H1 (cell line): ENCODE results near the gene CASZ1. TPM values are rescaled to one million over a fixed set of nuclear protein-coding genes. Genes with fewer than 3 reads are reported as not detected.

Experiments
- CTCF ChIA-PET: fragments of 300-600 bp; sonication (Branson Sonifier 250); formaldehyde crosslinking; loops from one replicate; lab custom pipeline; 2021; ENCODE audit not compliant: partially characterized antibody; lab: Charles Lee
- POLR2A ChIA-PET: fragments of 300-600 bp; sonication (Branson Sonifier 250); formaldehyde crosslinking; loops from one replicate; lab custom pipeline; 2021; ENCODE audit warnings: inconsistent platforms; ENCODE audit not compliant: partially characterized antibody; lab: Charles Lee
- DNase-seq, 2 experiments: peaks; one replicate each; pipeline versions ENCODE4 v3.0.0 to v3.0.0-alpha.2; 2010 to 2022; ENCODE audit warnings: low spot score in 2 of 2, low read depth in 1 of 2, mixed read lengths in 1 of 2
- FAIRE-seq: peaks from 2 replicates; lab custom pipeline; 2011; peaks lifted over from hg19 to GRCh38; lab: Jason Lieb, UNC
- H2AFZ ChIP-seq: 2 replicates; pipeline ENCODE4 v1.8.1; 2012; ENCODE audit warnings: low read length, inconsistent platforms
- H2AK5ac ChIP-seq: 2 replicates; pipeline ENCODE4 v1.6.1; 2013; ENCODE audit warnings: low read depth, low read length
- H2BK120ac ChIP-seq: replicated peaks from 2 replicates; pipeline ENCODE3; 2013; ENCODE audit warnings: low read depth, low read length, inconsistent platforms
- H2BK12ac ChIP-seq: 2 replicates; pipeline ENCODE4 v1.6.1; 2013; ENCODE audit warnings: low read depth, low read length
- H2BK15ac ChIP-seq: 2 replicates; pipeline ENCODE4 v1.6.1; 2013; ENCODE audit warnings: low read length
- H2BK20ac ChIP-seq: 2 replicates; pipeline ENCODE4 v1.6.1; 2013; ENCODE audit warnings: low read length
- H2BK5ac ChIP-seq: 2 replicates; pipeline ENCODE4 v1.6.1; 2013; ENCODE audit warnings: low read depth, low read length
- H3K14ac ChIP-seq: 2 replicates; pipeline ENCODE4 v1.6.1; 2013; ENCODE audit warnings: inconsistent platforms; ENCODE audit not compliant: insufficient read length
- H3K18ac ChIP-seq: 2 replicates; pipeline ENCODE4 v1.6.1; 2013; ENCODE audit warnings: low read length; ENCODE audit errors: extremely low read depth
- H3K23ac ChIP-seq: 2 replicates; pipeline ENCODE4 v1.6.1; 2013; ENCODE audit warnings: inconsistent platforms; ENCODE audit not compliant: insufficient read length
- H3K23me2 ChIP-seq: 2 replicates; pipeline ENCODE4 v1.6.1; 2013; ENCODE audit warnings: low read depth, low read length
- H3K27ac ChIP-seq: 2 replicates; pipeline ENCODE4 v1.6.1; 2011; ENCODE audit warnings: low read depth, low read length, inconsistent platforms
- H3K27me3 ChIP-seq, 4 experiments: replicated peaks in 1 of 4; 1 replicate in 1 of 4; 2 replicates in 3 of 4; pipeline versions ENCODE4 v1.6.1 to v1.8.1; 2011 to 2013; ENCODE audit warnings: low read length in 3 of 4, mild to moderate bottlenecking in 3 of 4, inconsistent platforms in 2 of 4, mixed read lengths in 2 of 4, moderate library complexity in 1 of 4; ENCODE audit not compliant: control insufficient read depth in 3 of 4, insufficient read depth in 3 of 4; ENCODE audit errors: extremely low read depth in 1 of 4
- H3K36me3 ChIP-seq, 4 experiments: 2 replicates each; pipeline versions ENCODE4 v1.6.1 to v1.8.1; 2011 to 2013; ENCODE audit warnings: mild to moderate bottlenecking in 4 of 4, low read length in 3 of 4, moderate library complexity in 2 of 4, control low read depth in 1 of 4, inconsistent platforms in 1 of 4; ENCODE audit not compliant: insufficient read depth in 4 of 4, control insufficient read depth in 2 of 4
- H3K4ac ChIP-seq: replicated peaks from 2 replicates; pipeline ENCODE3; 2013; ENCODE audit warnings: low read length, low read depth, mixed read lengths, inconsistent platforms; ENCODE audit not compliant: insufficient read length
- H3K4me1 ChIP-seq, 4 experiments: replicated peaks in 1 of 4; 1 replicate in 1 of 4; 2 replicates in 3 of 4; pipeline versions ENCODE4 v1.6.1 to v1.8.1; 2011 to 2013; ENCODE audit warnings: low read length in 3 of 4, inconsistent platforms in 2 of 4, mixed read lengths in 1 of 4; ENCODE audit not compliant: insufficient read depth in 4 of 4, control insufficient read depth in 3 of 4
- H3K4me2 ChIP-seq, 2 experiments: 2 replicates each; pipeline versions ENCODE4 v1.6.1 to v1.8.1; 2011 to 2013; ENCODE audit warnings: low read depth in 2 of 2, low read length in 2 of 2, control low read depth in 1 of 2, inconsistent platforms in 1 of 2, mild to moderate bottlenecking in 1 of 2; ENCODE audit not compliant: insufficient read depth in 1 of 2
- H3K4me3 ChIP-seq, 4 experiments: fragments of 200-600, 300-600 bp in 1 of 4; sonication (generic), shearing (Covaris generic), sonication (Bioruptor Twin) in 1 of 4; 2 replicates each; pipeline versions ENCODE4 v1.5.1 to v1.8.1; 2011 to 2016; ENCODE audit warnings: low read length in 4 of 4, low read depth in 3 of 4, control low read depth in 2 of 4, inconsistent platforms in 2 of 4, mild to moderate bottlenecking in 2 of 4, mixed read lengths in 1 of 4, moderate library complexity in 1 of 4; ENCODE audit not compliant: insufficient read depth in 2 of 4; ENCODE audit errors: extremely low read depth in 1 of 4
- H3K56ac ChIP-seq: replicated peaks from 2 replicates; pipeline ENCODE3; 2013; ENCODE audit warnings: low read depth, mild to moderate bottlenecking, mixed read lengths, low read length, inconsistent platforms; ENCODE audit not compliant: insufficient read length
- H3K79me1 ChIP-seq: 2 replicates; pipeline ENCODE4 v1.6.1; 2013; ENCODE audit warnings: low read depth, low read length, control low read depth
- H3K79me2 ChIP-seq, 2 experiments: 2 replicates each; pipeline versions ENCODE4 v1.6.1 to v1.8.1; 2012 to 2013; ENCODE audit warnings: low read length in 2 of 2, mild to moderate bottlenecking in 2 of 2, inconsistent platforms in 1 of 2; ENCODE audit not compliant: insufficient read depth in 2 of 2, control insufficient read depth in 1 of 2
- H3K9ac ChIP-seq, 4 experiments: replicated peaks in 1 of 4; 1 replicate in 1 of 4; 2 replicates in 3 of 4; pipeline versions ENCODE4 v1.6.1 to v1.8.1; 2011 to 2013; ENCODE audit warnings: low read depth in 3 of 4, low read length in 3 of 4, control low read depth in 2 of 4, mild to moderate bottlenecking in 2 of 4, moderate library complexity in 2 of 4, inconsistent platforms in 1 of 4; ENCODE audit errors: extremely low read depth in 1 of 4
- H3K9me3 ChIP-seq, 2 experiments: 2 replicates each; pipeline versions ENCODE4 v1.6.1 to v1.8.1; 2012 to 2013; ENCODE audit warnings: mild to moderate bottlenecking in 2 of 2, moderate library complexity in 2 of 2, control low read depth in 1 of 2, inconsistent platforms in 1 of 2, low read depth in 1 of 2, low read length in 1 of 2, mixed read lengths in 1 of 2; ENCODE audit not compliant: insufficient read depth in 2 of 2
- H4K20me1 ChIP-seq, 2 experiments: replicated peaks in 1 of 2; 2 replicates each; pipeline versions ENCODE3 to v1.8.1; 2011 to 2013; ENCODE audit warnings: inconsistent platforms in 2 of 2, low read length in 2 of 2, mild to moderate bottlenecking in 1 of 2; ENCODE audit not compliant: insufficient read depth in 2 of 2, control insufficient read depth in 1 of 2
- H4K5ac ChIP-seq: 2 replicates; pipeline ENCODE4 v1.6.1; 2013; ENCODE audit warnings: low read length, low read depth, mixed read lengths, inconsistent platforms; ENCODE audit not compliant: insufficient read length
- H4K8ac ChIP-seq: 2 replicates; pipeline ENCODE4 v1.8.0; 2013; ENCODE audit warnings: mild to moderate bottlenecking, moderate library complexity, low read length, inconsistent platforms; ENCODE audit not compliant: insufficient read depth; ENCODE audit errors: extremely low read depth
- H4K91ac ChIP-seq: replicated peaks from 2 replicates; pipeline ENCODE3; 2013; ENCODE audit warnings: low read length, mixed read lengths, inconsistent platforms; ENCODE audit not compliant: insufficient read length
- BACH1 ChIP-seq: IDR thresholded peaks from 2 replicates; pipeline ENCODE4 v1.6.1; 2012; ENCODE audit warnings: low read length, improper control_type of control experiment
- HDAC2 ChIP-seq, 2 experiments: fragments of 300-600 bp in 1 of 2; sonication (generic) in 1 of 2; IDR thresholded peaks; 2 replicates each; pipeline ENCODE4 v1.6.1; 2011 to 2012; ENCODE audit warnings: low read depth in 2 of 2, low read length in 2 of 2, mild to moderate bottlenecking in 2 of 2, moderate library complexity in 2 of 2, borderline replicate concordance in 1 of 2, inconsistent platforms in 1 of 2
- KDM1A ChIP-seq: fragments of 200-600, 300-600 bp; sonication (generic); IDR thresholded peaks from 2 replicates; pipeline ENCODE4 v1.7.1; 2016; ENCODE audit warnings: mild to moderate bottlenecking, low read length, borderline replicate concordance
- WGBS, 2 experiments: shearing (Covaris generic) in 1 of 2; methylation state at CpG; one replicate each; pipeline versions ENCODE4 v1.1.6 to v1.1.7; 2013 to 2015; ENCODE audit warnings: low lambda C conversion rate in 2 of 2, mixed read lengths in 2 of 2, inconsistent platforms in 1 of 2, low coverage in 1 of 2, missing lambda C conversion rate in 1 of 2; ENCODE audit not compliant: insufficient replicate concordance in 2 of 2, insufficient coverage in 1 of 2, insufficient read length in 1 of 2; ENCODE audit errors: extremely low coverage in 1 of 2, missing lambda C conversion rate in 1 of 2; 5-methylcytosine and 5-hydroxymethylcytosine counted together
- polyA plus RNA-seq, 7 experiments: library from polyadenylated mRNA; depleted of rRNA in 3 of 7; stranded (reverse) in 5 of 7; unstranded in 2 of 7; fragments of >200 nt in 5 of 7; fragments of 200-250 nt in 2 of 7; gene quantifications; 1 replicate in 5 of 7; 2 replicates in 1 of 7; 4 replicates in 1 of 7; pipeline versions ENCODE4 v1.2.1 to v1.2.3, GENCODE V29; 2011 to 2013; ENCODE audit warnings: missing spikeins in 2 of 7, mixed read lengths in 2 of 7
- total RNA-seq: library from RNA; stranded (reverse); fragmentation: NEBNext Ultra II Directional; extraction: Animal tissue kit (Norgen Biotek cat#: 25700); gene quantifications from 2 replicates; pipeline ENCODE4 v1.2.1, GENCODE V29; 2021

CASZ1 gene
- total and polyA plus RNA-seq, 2 of the 8 experiments (the other 6 are each of a cell fraction or from before 2014, with no cell fraction given), result 4.4 to 7.7 TPM

- Histone ChIP-seq H3K36me3 (no peaks in the 10 kb centered on the region), H3K27me3 (0 out of 7 replicates have a peak, but pooled peaks cover 0 to under 1% (median 0%) of the 10 kb centered on the region in 4 experiments), H4K91ac (no peak overlapping the region), H3K23me2 (no peaks in the 10 kb centered on the region; the same call in 1 of the 2 replicates), H3K79me1 (no peaks in the 10 kb centered on the region), H3K14ac (no peak overlapping the region), H3K23ac (no peak overlapping the region), H2AFZ (no peak overlapping the region), H4K8ac (peak overlapping the region; percentile 45; the same call in 1 of the 2 replicates), H3K18ac (peak overlapping the region; percentile 56), H2BK20ac (peak overlapping the region; percentile 48; the same call in 1 of the 2 replicates), H3K4me3 (peak overlapping the region in 1 of 4 experiments; percentile 16; a peak in 1 of 8 replicates), H2AK5ac (no peak overlapping the region), H3K9ac (no peak overlapping the region), H2BK12ac (0 out of 2 replicates have a peak overlapping the region, but pooled peaks have one; percentile 29), H4K20me1 (no peaks in the 10 kb centered on the region), H2BK15ac (no peak overlapping the region; the same call in 1 of the 2 replicates), H3K27ac (no peak overlapping the region), H2BK5ac (no peak overlapping the region; the same call in 1 of the 2 replicates), H3K4me1 (peaks cover 4 to 31% (median 22%) of the 10 kb centered on the region in 4 experiments), H2BK120ac (no peak overlapping the region), H3K4ac (no peak overlapping the region), H3K79me2 (no peaks in the 10 kb centered on the region), H3K9me3 (no peaks in the 10 kb centered on the region), H4K5ac (no peak overlapping the region), H3K4me2 (peak overlapping the region; percentile 28 to 38; a peak in 3 of 4 replicates), H3K56ac (no peak overlapping the region)
- ChIA-PET CTCF (interaction anchor here (0.7 to 1.7 kb wide), 8 partner anchors 11 to 310 kb away, joined by 3 to 4 read pairs (median 3); no protein-coding TSS in a partner anchor), POLR2A (interaction anchor here (1.5 kb wide), 1 partner anchor 104 kb away, joined by 3 read pairs; no protein-coding TSS in a partner anchor)
- TF ChIP-seq BACH1 (no peak), KDM1A (no peak), HDAC2 (IDR thresholded peaks at IDR 0.05; ENCODE audit: borderline replicate concordance in 1 of 2, low read depth in 2 of 2, low read length in 2 of 2) (no peak)
- FAIRE-seq (no peak), DNase-seq (no peak)
- 64% methylated on average over 14 of the region's 14 CpGs; no CpG with 5 or more reads in 1 of the 2 experiments for WGBS, 2 experiments
These were observed 164.4 kb downstream of the CASZ1 start for GRCh38 chr1:10631811-10632593.
